GM20000 (cell line): ENCODE data around the gene ESPN.
A peak's percentile ranks its signal among the peaks of the same experiment; 100 is the strongest.

Experiments
- DNase-seq: peaks from one replicate; pipeline ENCODE4 v3.0.0; 2012; ENCODE audit warnings: low spot score
- CTCF ChIP-seq: IDR thresholded peaks from 2 replicates; pipeline ENCODE4 v1.5.1; 2012; ENCODE audit warnings: mild to moderate bottlenecking, control low read depth; ENCODE audit errors: extremely low read depth, missing control alignments

The ESPN gene

GRCh38 chr1:6507461-6507911 is 82.9 kb downstream of the ESPN start:
- peak; percentile 18 for DNase-seq
- no peak for TF ChIP-seq CTCF

- no peak for TF ChIP-seq CTCF
- peak; percentile 16 for DNase-seq
Measured at GRCh38 chr1:6508154-6508815, 83.7 kb downstream of the ESPN start.

- TF ChIP-seq CTCF: no peak
- no peak for DNase-seq
Measured at GRCh38 chr1:6508816-6509189, 84.2 kb downstream of the ESPN start.

- DNase-seq: peak; percentile 31
- TF ChIP-seq CTCF: no peak
Measured at GRCh38 chr1:6509220-6509918, 84.8 kb downstream of the ESPN start.

GRCh38 chr1:6509919-6510291 is 85.3 kb downstream of the ESPN start:
- peak; percentile 20 for DNase-seq
- no peak for TF ChIP-seq CTCF

- DNase-seq: no peak
- no peak for TF ChIP-seq CTCF
Measured at GRCh38 chr1:6510493-6510892, 85.9 kb downstream of the ESPN start.
